SK-N-SH (cell line): ENCODE data around the gene LPGAT1. TPM values are rescaled to one million over a fixed set of nuclear protein-coding genes. Genes with fewer than 3 reads are reported as not detected.
"Not testable (repeated sequence)": the region's sequence is repeated elsewhere in the genome, so short reads cannot be mapped to it uniquely, and the experiment has no call there.

Experiments used
- CTCF ChIA-PET: fragments of 300-600, 350-600 bp; formaldehyde crosslinking; extraction: SDS; loops from one replicate; lab custom pipeline; 2021; lab: Yijun Ruan, JAX
- POLR2A ChIA-PET: fragments of 350-600 bp; sonication (Branson Sonifier 250); formaldehyde crosslinking; extraction: SDS; loops from one replicate; lab custom pipeline; 2020; ENCODE audit warnings: antibody characterized with exemption, inconsistent platforms; lab: Yijun Ruan, JAX
- DNase-seq: peaks from one replicate; pipeline ENCODE4 v3.0.0; 2012
- H2AFZ ChIP-seq: fragments of 200-600 bp; sonication (generic); 2 replicates; pipeline ENCODE4 v1.8.1; 2016; ENCODE audit warnings: antibody characterized with exemption, mild to moderate bottlenecking, low read depth
- H3F3A ChIP-seq: fragments of 200-600 bp; sonication (generic); replicated peaks from 2 replicates; pipeline ENCODE3; 2016; ENCODE audit warnings: antibody characterized with exemption, mild to moderate bottlenecking; ENCODE audit not compliant: insufficient read depth
- H3K27ac ChIP-seq, 2 experiments: fragments of 200-500 bp in 1 of 2; fragments of 200-600 bp in 1 of 2; sonication (Bioruptor generic) in 1 of 2; sonication (generic), shearing (Covaris generic) in 1 of 2; 2 replicates each; pipeline versions ENCODE4 v1.5.1 to v1.6.1; 2014 to 2016; ENCODE audit warnings: low read depth in 2 of 2, inconsistent platforms in 1 of 2, low read length in 1 of 2, mild to moderate bottlenecking in 1 of 2, mixed read lengths in 1 of 2
- H3K27me3 ChIP-seq: fragments of 200-600 bp; sonication (generic), shearing (Covaris generic); 2 replicates; pipeline ENCODE4 v1.6.1; 2016; ENCODE audit warnings: mixed run types; ENCODE audit not compliant: insufficient read depth
- H3K36me3 ChIP-seq, 2 experiments: fragments of 200-500 bp in 1 of 2; fragments of 200-600 bp in 1 of 2; sonication (Bioruptor generic) in 1 of 2; sonication (generic) in 1 of 2; replicated peaks in 1 of 2; 2 replicates each; pipeline versions ENCODE3 to v1.5.1; 2014 to 2016; ENCODE audit warnings: low read length in 1 of 2, mild to moderate bottlenecking in 1 of 2; ENCODE audit not compliant: insufficient read depth in 2 of 2, control insufficient read depth in 1 of 2
- H3K4me1 ChIP-seq, 2 experiments: fragments of 200-500 bp in 1 of 2; fragments of 200-600 bp in 1 of 2; sonication (Bioruptor generic) in 1 of 2; sonication (generic), shearing (Covaris generic) in 1 of 2; 2 replicates each; pipeline versions ENCODE4 v1.5.1 to v1.6.1; 2014 to 2016; ENCODE audit warnings: low read depth in 1 of 2, low read length in 1 of 2, mixed run types in 1 of 2; ENCODE audit not compliant: insufficient read depth in 2 of 2, control insufficient read depth in 1 of 2
- H3K4me2 ChIP-seq: fragments of 200-600 bp; sonication (generic), shearing (Covaris generic); 2 replicates; pipeline ENCODE4 v1.6.1; 2017; ENCODE audit warnings: mixed run types
- H3K4me3 ChIP-seq, 2 experiments: fragments of 200-500 bp in 1 of 2; fragments of 200-600 bp in 1 of 2; sonication (Bioruptor generic) in 1 of 2; sonication (generic), shearing (Covaris generic) in 1 of 2; 2 replicates each; pipeline versions ENCODE4 v1.5.1 to v1.8.1; 2014 to 2016; ENCODE audit warnings: low read depth in 2 of 2, inconsistent platforms in 1 of 2, low read length in 1 of 2, mild to moderate bottlenecking in 1 of 2, mixed read lengths in 1 of 2, moderate library complexity in 1 of 2
- H3K79me2 ChIP-seq: fragments of 200-600 bp; sonication (generic); 2 replicates; pipeline ENCODE4 v1.8.1; 2017; ENCODE audit warnings: mild to moderate bottlenecking; ENCODE audit not compliant: insufficient read depth
- H3K9ac ChIP-seq: fragments of 200-600 bp; sonication (generic); 2 replicates; pipeline ENCODE4 v1.6.1; 2017; ENCODE audit warnings: mixed run types
- H3K9me2 ChIP-seq: fragments of 200-600 bp; sonication (generic); 2 replicates; pipeline ENCODE4 v1.6.1; 2017; ENCODE audit warnings: mixed run types
- H3K9me3 ChIP-seq: fragments of 200-600 bp; sonication (generic); 2 replicates; pipeline ENCODE4 v1.6.1; 2017; ENCODE audit warnings: mixed run types, mild to moderate bottlenecking, moderate library complexity
- H4K20me1 ChIP-seq: fragments of 200-600 bp; sonication (generic); 2 replicates; pipeline ENCODE4 v1.6.1; 2017; ENCODE audit warnings: mild to moderate bottlenecking, mixed run types; ENCODE audit not compliant: insufficient read depth
- EP300 ChIP-seq, 2 experiments: IDR thresholded peaks; 2 replicates each; pipeline versions ENCODE4 v1.4.0 to v1.6.1; 2012; ENCODE audit warnings: borderline replicate concordance in 1 of 2, low read depth in 1 of 2, low read length in 1 of 2
- MXI1 ChIP-seq: IDR thresholded peaks from 2 replicates; pipeline ENCODE4 v1.6.1; 2012; ENCODE audit warnings: mild to moderate bottlenecking, low read depth, low read length, improper control_type of control experiment
- PBX3 ChIP-seq: IDR thresholded peaks from 2 replicates; pipeline ENCODE4; 2012
- TCF12 ChIP-seq: IDR thresholded peaks from 2 replicates; pipeline ENCODE4 v1.4.0; 2012
- WGBS: methylation state at CpG from one replicate; pipeline ENCODE4 v1.1.6; 2017; ENCODE audit warnings: low lambda C conversion rate; 5-methylcytosine and 5-hydroxymethylcytosine counted together
- polyA plus RNA-seq, 3 experiments: library from polyadenylated mRNA; depleted of rRNA; stranded (reverse); fragments of >200 nt; gene quantifications; 2 replicates each; pipeline ENCODE4 v1.2.3, GENCODE V29; 2012

Gene LPGAT1
- polyA plus RNA-seq, 1 of the 3 experiments (the other 2 are of a cell fraction), result 4.8 TPM

DNA sequence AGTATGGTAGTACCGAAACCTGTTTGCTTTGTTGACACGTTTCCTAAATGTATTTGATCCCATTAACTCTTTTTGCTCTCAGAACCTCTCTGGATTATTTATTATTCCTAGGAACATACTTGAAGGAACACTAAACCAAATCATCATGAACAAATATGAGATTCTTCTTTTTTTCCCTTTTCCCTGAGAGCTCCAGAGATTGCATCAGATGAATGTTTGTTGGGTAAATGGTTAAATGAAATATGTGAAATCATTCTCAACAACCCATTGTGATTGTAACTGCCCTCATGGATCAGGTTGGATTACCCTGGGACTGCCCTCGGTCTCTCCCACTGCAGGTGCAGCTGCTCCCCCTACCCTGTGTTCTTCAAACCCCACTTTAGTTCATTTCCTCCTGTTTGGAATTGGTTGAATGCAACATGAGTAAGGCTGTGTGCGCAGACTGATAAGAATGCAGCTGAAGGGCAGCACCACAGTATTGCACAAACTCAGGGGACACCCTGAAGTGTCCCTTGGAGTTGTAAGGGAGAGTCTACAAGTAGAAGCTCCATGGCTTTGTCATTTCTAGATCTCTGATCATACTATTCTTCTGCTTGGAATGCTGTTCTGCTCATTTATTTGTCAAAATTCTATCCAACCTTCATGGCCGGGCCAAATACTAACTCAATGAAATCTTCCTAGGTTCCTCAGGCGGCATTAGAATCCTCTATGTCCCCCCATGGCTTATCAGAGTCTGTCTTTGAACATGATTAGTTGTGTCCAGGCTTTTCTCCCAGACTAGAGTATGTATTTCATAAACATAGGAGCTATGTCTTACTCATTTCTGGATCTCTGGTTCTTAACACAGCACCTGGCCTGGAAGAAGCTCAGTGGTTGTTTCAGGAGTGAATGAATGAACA is 108.0 kb downstream of the LPGAT1 start:
- 77% methylated on average over 6 of the region's 6 CpGs for WGBS
- POLR2A ChIA-PET, result no interaction called here
- Histone ChIP-seq H4K20me1 (no peaks in the 10 kb centered on the region), H3K79me2 (no peaks in the 10 kb centered on the region), H3K36me3 (no peaks in the 10 kb centered on the region), H3K9ac (no peak overlapping the region), H2AFZ (no peak overlapping the region), H3K4me1 (no peaks in the 10 kb centered on the region), H3F3A (no peaks in the 10 kb centered on the region), H3K4me2 (no peak overlapping the region), H3K27me3 (no peaks in the 10 kb centered on the region), H3K27ac (no peak overlapping the region), H3K4me3 (no peak overlapping the region), H3K9me2 (no peaks in the 10 kb centered on the region), H3K9me3 (no peaks in the 10 kb centered on the region)
- TF ChIP-seq MXI1 (no peak), EP300 (IDR thresholded peaks at IDR 0.05; ENCODE audit: borderline replicate concordance in 1 of 2, low read depth in 1 of 2, low read length in 1 of 2) (no peak)
- DNase-seq, result no peak
- CTCF ChIA-PET, result interaction anchor here (0.7 to 1.4 kb wide), 4 partner anchors 10 to 59 kb away, joined by 3 to 4 read pairs (median 4); no protein-coding TSS in a partner anchor

- H3K27ac ChIP-seq, H4K20me1 ChIP-seq, H3K4me3 ChIP-seq, H3K4me2 ChIP-seq, H3K27me3 ChIP-seq, DNase-seq, H3K9me2 ChIP-seq, H3K9me3 ChIP-seq, H3K9ac ChIP-seq, H3F3A ChIP-seq, H2AFZ ChIP-seq, H3K36me3 ChIP-seq, POLR2A ChIA-PET, H3K79me2 ChIP-seq, H3K4me1 ChIP-seq: not testable (repeated sequence)
- CTCF ChIA-PET, result interaction anchor here (0.9 kb wide), 1 partner anchor 17 kb away, joined by 4 read pairs; no protein-coding TSS in a partner anchor
- WGBS, result 75% methylated on average over 4 of the region's 4 CpGs
These were observed 114.0 kb downstream of the LPGAT1 start for GRCh38 chr1:211716555-211716954.

DNA sequence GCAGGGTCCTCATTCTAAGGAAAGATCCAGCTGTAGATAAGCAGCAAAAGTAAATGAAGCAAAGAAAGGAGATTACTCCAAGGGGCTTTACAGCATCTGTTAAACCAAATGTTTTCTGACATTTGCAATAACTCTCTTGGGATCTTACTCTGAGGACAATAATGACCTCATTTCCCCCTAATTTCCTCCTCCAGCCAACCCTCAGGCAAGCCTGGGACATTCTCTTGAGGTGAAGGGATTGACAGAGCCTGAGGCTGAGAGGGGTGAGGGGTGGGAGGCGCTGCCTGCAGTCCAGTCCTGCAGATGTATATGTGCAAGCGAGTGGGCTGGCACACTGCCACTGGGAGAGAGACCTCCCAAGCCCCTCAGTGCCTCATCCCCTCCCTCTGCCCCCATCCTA is 114.6 kb downstream of the LPGAT1 start:
- Histone ChIP-seq H4K20me1 (no peaks in the 10 kb centered on the region), H3K9ac (no peak overlapping the region), H3K9me2 (no peaks in the 10 kb centered on the region), H2AFZ (no peak overlapping the region), H3K4me2 (no peak overlapping the region), H3K79me2 (no peaks in the 10 kb centered on the region), H3K27ac (no peak overlapping the region), H3K36me3 (no peaks in the 10 kb centered on the region), H3F3A (no peaks in the 10 kb centered on the region), H3K4me3 (no peak overlapping the region), H3K4me1 (no peaks in the 10 kb centered on the region), H3K27me3 (no peaks in the 10 kb centered on the region), H3K9me3 (no peaks in the 10 kb centered on the region)
- no peak for TF ChIP-seq PBX3
- no peak for TF ChIP-seq TCF12
- DNase-seq, result no peak
- WGBS, result 83% methylated on average over 2 of the region's 2 CpGs
- POLR2A ChIA-PET, result no interaction called here
- CTCF ChIA-PET, result interaction anchor here (0.9 kb wide), 1 partner anchor 17 kb away, joined by 4 read pairs; no protein-coding TSS in a partner anchor
